Heart left ventricle (tissue), 13 donors: ENCODE measurements around the gene KRTAP21-1.

Experiments used
- POLR2A ChIP-seq, 2 donors: fragments of 450-650 bp; IDR thresholded peaks; one replicate each; pipeline ENCODE4 v1.6.1; 2017; ENCODE audit warnings: antibody characterized with exemption in 2 of 2, mild to moderate bottlenecking in 2 of 2, moderate library complexity in 2 of 2
- TF ChIP-seq, protein P1 (sequence below), 12 donors: fragments of 200-600 bp; sonication (generic) in 4 of 12; IDR thresholded peaks; one replicate each; pipeline versions ENCODE4 v1.5.0 to v1.8.0; 2018 to 2022; ENCODE audit warnings: antibody characterized with exemption in 12 of 12, mild to moderate bottlenecking in 5 of 12
- donor health status: ischemic (EF 13 %, LVEDD 7.1; RV severe dilation, severe dysfunction).
- donor health status: DM: no; HTN: yes; CAD: no.
- donor health status: DM: no; HTN: no; CAD: no.
- donor health status: ischemic (EF 25% LVEDD 6.9; RV normal size, moderate dysfunction).
- donor health status: ischemic (EF 25% LVEDD 5.7; RV mildly dilated, moderate dysfunction).
- donor health status: ischemic (EF 35%, LVEDD 5.7; RV mildly dilated, moderate dysfunction).
- donor health status: nonischemic (EF 11% LVEDD 7.7; RV severe dilation, severe dysfunction).
- donor health status: DM: yes; HTN: yes; CAD: no.
- donor health status: PGD.
- donor health status: ischemic (EF 29% LVEDD 5.4; RV normal size, mild dysfunction).
- donor health status: nonischemic (EF 23%, LVEDD 6.1; RV moderate dilation, normal function).

GRCh38 chr21:30769724-30770431 is 14.7 kb upstream of the KRTAP21-1 start:
- TF ChIP-seq, protein P1, sequence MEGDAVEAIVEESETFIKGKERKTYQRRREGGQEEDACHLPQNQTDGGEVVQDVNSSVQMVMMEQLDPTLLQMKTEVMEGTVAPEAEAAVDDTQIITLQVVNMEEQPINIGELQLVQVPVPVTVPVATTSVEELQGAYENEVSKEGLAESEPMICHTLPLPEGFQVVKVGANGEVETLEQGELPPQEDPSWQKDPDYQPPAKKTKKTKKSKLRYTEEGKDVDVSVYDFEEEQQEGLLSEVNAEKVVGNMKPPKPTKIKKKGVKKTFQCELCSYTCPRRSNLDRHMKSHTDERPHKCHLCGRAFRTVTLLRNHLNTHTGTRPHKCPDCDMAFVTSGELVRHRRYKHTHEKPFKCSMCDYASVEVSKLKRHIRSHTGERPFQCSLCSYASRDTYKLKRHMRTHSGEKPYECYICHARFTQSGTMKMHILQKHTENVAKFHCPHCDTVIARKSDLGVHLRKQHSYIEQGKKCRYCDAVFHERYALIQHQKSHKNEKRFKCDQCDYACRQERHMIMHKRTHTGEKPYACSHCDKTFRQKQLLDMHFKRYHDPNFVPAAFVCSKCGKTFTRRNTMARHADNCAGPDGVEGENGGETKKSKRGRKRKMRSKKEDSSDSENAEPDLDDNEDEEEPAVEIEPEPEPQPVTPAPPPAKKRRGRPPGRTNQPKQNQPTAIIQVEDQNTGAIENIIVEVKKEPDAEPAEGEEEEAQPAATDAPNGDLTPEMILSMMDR (IDR thresholded peaks at IDR 0.05) = no peak
- TF ChIP-seq POLR2A (IDR thresholded peaks at IDR 0.05) = no peak
